Measurements from ENCODE around the gene PHACTR3.

DNA sequence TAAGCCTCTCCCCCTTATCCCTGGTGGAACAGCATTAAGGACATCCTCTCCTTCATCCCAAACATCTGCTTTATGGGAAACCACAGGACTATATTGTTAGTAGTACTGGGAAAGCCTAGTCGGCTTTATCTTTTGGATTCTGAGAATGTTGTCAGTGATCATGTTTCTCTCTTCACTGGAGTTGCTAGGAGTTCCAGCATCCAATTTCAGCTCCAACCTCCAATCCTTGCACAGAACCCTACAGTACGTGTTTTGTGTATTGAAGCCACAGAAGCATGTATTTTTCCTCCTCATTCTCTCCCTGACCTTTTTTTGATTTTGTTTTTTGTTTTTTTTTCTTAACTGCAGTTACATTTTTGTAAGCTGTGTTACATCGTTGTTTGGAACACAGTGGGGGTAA, 84.0 kb downstream of the PHACTR3 start:
- TF ChIP-seq EP300 (IDR thresholded peaks at IDR 0.05; ENCODE audit: borderline replicate concordance) (no peak), RAD21 (IDR thresholded peaks at IDR 0.05; ENCODE audit: low read depth) (no peak), TAF1 (IDR thresholded peaks at IDR 0.05; ENCODE audit: low read depth) (no peak), EGR1 (IDR thresholded peaks at IDR 0.05) (no peak)

Measured in Ishikawa (cell line).